ENCODE measurements around the gene MAP3K8. TPM values are rescaled to one million over a fixed set of nuclear protein-coding genes. Genes with fewer than 3 reads are reported as not detected.

MAP3K8 gene
- total RNA-seq, 1 experiment from 2014 or later: 1.2 TPM

GRCh38 chr10:30502266-30503060, 68.5 kb downstream of the MAP3K8 start:
- peaks cover 5% of the 10 kb centered on the region for H3K4me1 ChIP-seq
- H3K9me3 ChIP-seq (replicated peaks): no peaks in the 10 kb centered on the region
- DNase-seq: peak; percentile 46 to 70
- H3K36me3 ChIP-seq: no peaks in the 10 kb centered on the region
- no peak overlapping the region for H3K27ac ChIP-seq
- peaks cover 5% of the 10 kb centered on the region; the same call in 1 of the 2 replicates for H3K27me3 ChIP-seq
- H3K4me3 ChIP-seq: no peak overlapping the region

GRCh38 chr10:30503700-30504266, 69.8 kb downstream of the MAP3K8 start:
- Histone ChIP-seq H3K27ac (no peak overlapping the region), H3K4me3 (no peak overlapping the region), H3K4me1 (peaks cover 5% of the 10 kb centered on the region), H3K9me3 (replicated peaks) (no peaks in the 10 kb centered on the region), H3K36me3 (no peaks in the 10 kb centered on the region), H3K27me3 (peaks cover 4% of the 10 kb centered on the region; the same call in 1 of the 2 replicates)
- peak in 1 of 2 experiments; percentile 8 for DNase-seq

DNA sequence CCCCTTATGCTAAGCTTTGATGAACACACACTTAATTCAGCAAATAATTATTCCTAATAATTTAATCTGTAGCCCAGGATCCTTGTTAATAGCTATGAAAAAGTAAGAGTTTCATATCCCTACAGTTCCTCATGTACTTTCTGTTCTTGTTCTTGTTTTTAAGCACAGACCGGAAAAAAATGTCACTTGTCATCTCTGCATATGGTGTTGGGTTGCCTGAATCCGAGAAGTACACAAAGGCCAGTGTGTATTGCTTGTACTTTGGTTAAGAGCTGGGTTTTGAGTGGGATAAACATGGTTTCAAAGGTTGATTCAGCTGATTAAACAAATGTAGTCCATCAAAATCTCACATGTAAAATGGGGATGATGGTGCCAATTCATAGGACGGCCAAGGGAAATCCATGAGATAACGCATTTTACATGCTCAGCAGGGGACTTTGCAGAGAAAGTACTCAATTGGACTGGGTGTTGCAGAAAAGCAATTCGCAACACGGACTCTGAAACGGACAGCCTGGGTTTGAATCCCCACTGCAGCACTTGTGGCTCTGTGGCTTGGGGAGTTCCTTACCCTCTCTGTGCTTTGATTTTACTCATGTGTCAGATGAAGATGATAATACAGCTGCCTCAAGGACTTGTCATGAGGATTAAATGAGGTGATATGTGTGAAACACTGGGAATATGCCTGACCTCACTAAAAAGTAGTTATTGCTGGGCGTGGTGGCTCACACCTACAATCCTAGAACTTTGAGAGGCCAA, 71.7 kb downstream of the MAP3K8 start:
- Histone ChIP-seq H3K9me3 (replicated peaks) (no peaks in the 10 kb centered on the region), H3K27me3 (no peaks in the 10 kb centered on the region), H3K27ac (no peak overlapping the region), H3K36me3 (no peaks in the 10 kb centered on the region), H3K4me3 (no peak overlapping the region), H3K4me1 (peaks cover 5% of the 10 kb centered on the region)
- no peak for DNase-seq

GRCh38 chr10:30509508-30509907, 75.5 kb downstream of the MAP3K8 start:
- no peak for DNase-seq
- Histone ChIP-seq H3K27me3 (no peaks in the 10 kb centered on the region; the same call in none of the 2 replicates), H3K4me3 (no peak overlapping the region), H3K4me1 (no peaks in the 10 kb centered on the region), H3K27ac (no peak overlapping the region), H3K36me3 (no peaks in the 10 kb centered on the region), H3K9me3 (replicated peaks) (no peaks in the 10 kb centered on the region)

DNA sequence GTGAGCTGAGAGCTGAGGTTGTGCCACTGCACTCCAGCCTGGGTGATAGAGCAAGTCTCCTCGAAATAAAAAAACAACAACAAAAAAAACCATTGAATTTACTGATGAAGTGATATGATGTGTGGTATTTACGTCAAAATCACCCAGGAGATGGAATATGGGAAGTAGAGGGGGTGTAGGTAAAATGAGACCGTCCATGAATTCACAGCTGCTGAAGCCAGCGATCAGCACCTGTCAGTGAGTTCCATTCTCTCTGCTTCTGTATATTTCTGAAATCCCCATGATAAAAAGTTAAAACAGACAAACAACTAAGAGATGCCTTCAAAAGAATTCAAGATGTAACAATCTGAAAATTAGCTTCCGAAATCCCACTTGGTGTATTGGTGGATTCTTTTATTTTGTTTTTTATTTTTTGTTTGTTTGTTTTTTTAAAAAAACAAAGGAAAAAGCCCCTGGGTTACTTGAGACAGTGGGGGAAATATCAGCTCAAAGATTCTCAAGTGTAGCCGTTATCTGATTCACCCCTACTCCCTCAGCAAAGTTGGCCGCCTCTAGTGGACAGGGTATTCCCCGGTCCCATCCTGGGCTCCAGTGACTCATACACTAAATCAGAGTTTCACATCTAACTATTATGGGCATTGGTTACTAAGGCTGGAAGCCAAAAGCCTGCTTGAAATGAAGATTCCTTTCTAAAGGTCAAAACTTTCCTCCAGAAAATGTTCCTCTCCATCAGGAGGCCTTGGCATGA, 76.4 kb downstream of the MAP3K8 start:
- H3K9me3 ChIP-seq (replicated peaks): no peaks in the 10 kb centered on the region
- no peak overlapping the region for H3K27ac ChIP-seq
- DNase-seq: peak; percentile 7 to 38
- no peaks in the 10 kb centered on the region for H3K4me1 ChIP-seq
- no peaks in the 10 kb centered on the region; the same call in none of the 2 replicates for H3K27me3 ChIP-seq
- no peaks in the 10 kb centered on the region for H3K36me3 ChIP-seq
- no peak overlapping the region for H3K4me3 ChIP-seq

GRCh38 chr10:30510932-30511700, 77.1 kb downstream of the MAP3K8 start:
- no peak for DNase-seq
- no peaks in the 10 kb centered on the region for H3K4me1 ChIP-seq
- no peaks in the 10 kb centered on the region for H3K9me3 ChIP-seq (replicated peaks)
- no peak overlapping the region for H3K4me3 ChIP-seq
- H3K36me3 ChIP-seq: no peaks in the 10 kb centered on the region
- H3K27me3 ChIP-seq: no peaks in the 10 kb centered on the region; the same call in none of the 2 replicates
- H3K27ac ChIP-seq: no peak overlapping the region

Other genes with a start within 250 kb of the MAP3K8 start
- 37.6 and 38.1 TPM in 2 replicates for gene MTPAP, start 84.9 kb upstream of the MAP3K8 start, total RNA-seq (2014; rRNA removed; shearing (Covaris generic))
- gene LYZL2, start 195.6 kb downstream of the MAP3K8 start, total RNA-seq (2014; rRNA removed; shearing (Covaris generic)): not detected in 2 replicates